GM19468 (cell line): Measurements from ENCODE around the gene METTL1.

Source experiments
- ATAC-seq: cut with Tn5 transposase; IDR thresholded peaks from one replicate; pipeline ENCODE4 v1.9.1; 2021; ENCODE audit warnings: mild to moderate bottlenecking, moderate library complexity, moderate number of reproducible peaks; ENCODE audit not compliant: unreplicated experiment; ENCODE audit errors: extremely low read depth

METTL1 gene

DNA sequence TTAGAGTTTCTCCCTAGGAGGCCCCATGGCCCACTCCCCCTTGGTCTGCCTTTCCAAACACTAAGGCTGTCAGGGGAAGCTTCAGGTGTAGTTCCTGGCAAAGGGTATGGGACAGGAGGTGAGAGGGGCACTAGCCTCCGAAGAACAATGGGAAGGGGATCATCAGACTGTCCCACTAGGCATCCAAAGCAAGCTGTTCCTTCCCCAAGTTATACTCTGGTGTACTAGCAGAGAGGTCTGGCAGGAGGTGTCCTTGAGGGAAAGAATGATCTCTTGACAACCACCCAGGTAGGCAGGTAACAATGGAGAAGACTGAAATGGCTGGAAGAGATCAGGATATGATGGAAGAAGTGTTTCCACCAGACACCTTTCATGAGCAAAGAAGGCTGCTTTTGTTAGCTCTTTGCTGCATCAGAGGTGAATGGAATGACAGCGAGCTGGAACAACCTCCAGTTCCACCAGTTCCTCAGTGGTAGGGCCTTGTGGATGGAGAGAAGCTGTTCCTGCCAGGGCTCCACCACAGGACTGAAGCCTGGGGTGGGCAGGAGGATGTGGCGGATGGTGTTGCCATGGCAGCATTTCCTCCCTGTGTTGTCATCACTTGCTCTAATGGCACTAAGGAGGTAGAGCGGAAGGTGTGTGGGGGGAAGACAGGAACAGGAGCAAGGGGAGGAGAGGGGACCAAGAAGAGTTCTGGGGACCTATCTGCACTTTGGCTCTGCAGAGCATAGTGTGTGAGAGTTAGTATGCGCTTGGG is 31.1 kb downstream of the METTL1 start:
- ATAC-seq: peak; percentile 38

DNA sequence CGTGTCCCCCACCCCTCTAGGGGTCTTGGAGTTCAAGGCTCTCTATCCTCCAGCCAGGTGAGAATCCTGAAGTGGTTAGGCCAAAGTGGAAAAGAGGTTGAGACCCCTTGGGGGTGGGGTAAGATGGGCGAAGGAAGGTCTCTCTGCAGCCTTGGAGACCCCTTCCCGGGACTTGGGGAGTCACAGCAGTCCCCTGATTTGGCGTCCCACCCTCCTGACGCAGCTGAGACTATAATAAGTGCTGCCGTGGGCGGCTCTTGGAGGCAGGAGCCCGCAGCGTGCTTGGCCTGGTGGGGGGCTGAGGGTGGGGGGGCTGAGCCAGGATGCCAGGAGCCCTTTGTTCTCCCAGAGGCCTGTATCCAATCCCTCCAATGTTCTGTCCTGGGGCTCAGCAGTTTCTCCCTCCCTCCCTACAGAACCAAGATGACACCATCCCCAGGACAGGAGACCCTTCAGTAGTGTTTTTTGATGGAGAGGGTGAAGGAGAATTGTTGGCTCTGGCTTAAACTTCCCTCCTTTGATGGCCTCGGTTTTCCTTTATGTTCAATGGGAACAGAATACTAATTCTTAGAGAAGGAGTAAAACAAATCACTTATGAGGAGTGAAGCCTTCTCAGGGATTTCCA is 31.9 kb downstream of the METTL1 start:
- no peak for ATAC-seq

DNA sequence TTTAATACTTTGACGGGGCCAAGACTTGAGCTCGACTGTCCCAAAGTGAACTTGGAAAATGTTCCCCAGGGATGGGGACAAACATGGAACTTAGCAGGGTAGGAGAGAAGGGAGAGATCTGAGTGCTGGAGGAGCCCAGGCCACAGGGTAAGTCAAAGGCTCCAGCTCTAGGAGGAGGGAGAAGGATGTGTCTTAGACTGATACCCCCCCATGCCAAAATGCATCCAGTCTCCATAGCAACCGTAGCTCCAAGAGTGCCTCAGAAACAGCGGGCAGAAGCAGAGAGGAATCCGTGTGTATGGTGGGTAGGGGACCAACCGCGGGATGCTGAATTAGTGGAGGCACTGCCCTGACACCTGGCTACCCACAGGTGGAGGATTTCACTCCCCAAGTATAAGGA is 32.5 kb downstream of the METTL1 start:
- ATAC-seq: no peak

DNA sequence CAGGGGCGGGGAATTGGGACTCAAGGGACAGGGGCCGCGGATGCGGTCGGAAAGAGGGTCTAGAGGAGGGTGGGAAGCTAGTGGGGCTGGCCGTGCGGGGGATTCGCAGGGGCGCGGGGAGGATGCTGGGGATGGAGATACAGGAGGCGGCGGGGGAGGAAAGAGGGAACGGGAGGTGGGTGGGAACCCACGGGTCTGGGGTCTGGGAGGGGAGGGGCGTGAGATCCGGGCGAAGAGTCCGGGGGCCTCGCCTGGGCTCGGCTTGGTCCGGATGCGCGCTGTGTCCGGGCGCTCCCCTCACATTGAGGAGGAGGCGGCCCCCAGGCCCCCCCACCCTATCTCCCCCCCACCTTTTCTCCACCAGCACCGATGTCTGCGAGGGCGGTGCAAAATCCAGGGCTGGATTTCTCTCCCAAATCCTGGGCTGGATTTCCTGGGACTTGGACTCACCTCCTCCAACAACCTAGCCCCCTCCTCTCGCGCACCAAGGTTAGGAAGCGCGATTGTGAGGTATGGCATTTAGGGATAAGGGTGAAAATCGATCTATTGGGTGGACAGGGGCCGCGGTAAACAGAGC is 33.2 kb downstream of the METTL1 start, which contains the start of gene AGAP2:
Gene AGAP2, minus strand, starts transcription at position 82 of the 577 bp plus-strand sequence. CDS start 496 bp downstream, outside the sequence.
- no peak for ATAC-seq

DNA sequence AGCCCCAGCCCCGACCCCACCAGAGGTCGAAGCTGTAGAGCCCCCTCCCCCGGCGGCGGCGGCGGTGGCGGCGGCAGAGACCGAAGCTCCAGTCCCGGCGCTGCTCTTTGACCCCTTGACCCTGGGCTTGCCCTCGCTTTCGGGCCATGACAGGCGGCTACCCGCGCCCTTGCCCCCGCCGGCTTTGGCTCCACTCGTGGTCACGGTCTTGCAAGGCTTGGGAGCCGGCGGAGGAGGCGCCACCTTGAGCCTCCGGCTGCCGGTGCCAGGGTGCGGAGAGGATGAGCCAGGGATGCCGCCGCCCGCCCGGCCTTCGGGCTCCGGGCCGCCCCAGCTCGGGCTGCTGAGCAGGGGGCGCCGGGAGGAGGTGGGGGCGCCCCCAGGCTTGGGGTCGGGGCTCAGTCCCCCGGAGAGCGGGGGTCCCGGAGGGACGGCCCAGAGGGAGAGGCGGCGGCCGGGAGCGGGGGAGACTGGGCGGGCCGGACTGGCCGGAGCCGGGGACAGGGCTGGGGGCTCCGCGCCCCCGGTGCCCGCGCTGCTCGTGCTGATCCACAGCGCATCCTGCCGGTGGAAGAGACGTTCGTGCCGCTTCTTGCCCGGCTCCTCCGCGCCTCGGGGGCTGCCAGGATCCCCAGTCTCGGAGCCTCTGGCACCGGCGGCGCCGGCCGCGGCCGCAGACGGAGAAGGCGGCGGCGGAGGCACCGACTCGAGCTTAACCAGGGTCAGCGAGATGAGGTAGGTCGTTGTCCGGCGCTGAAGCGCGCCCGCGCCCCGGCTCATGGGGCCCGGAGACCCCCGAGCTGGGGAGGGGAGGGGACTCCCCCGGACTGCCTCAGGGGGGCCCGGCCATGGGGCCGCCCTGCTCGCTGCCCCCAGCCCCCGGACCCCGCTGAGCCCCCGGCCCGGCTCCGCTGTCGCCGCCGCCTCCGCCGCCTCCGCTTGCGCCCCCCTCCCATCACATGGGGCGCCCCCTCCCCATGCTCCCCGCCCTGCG is 34.1 kb downstream of the METTL1 start:
- no peak for ATAC-seq

- no peak for ATAC-seq
These were observed 35.0 kb downstream of the METTL1 start for GRCh38 chr12:57736741-57737466.

DNA sequence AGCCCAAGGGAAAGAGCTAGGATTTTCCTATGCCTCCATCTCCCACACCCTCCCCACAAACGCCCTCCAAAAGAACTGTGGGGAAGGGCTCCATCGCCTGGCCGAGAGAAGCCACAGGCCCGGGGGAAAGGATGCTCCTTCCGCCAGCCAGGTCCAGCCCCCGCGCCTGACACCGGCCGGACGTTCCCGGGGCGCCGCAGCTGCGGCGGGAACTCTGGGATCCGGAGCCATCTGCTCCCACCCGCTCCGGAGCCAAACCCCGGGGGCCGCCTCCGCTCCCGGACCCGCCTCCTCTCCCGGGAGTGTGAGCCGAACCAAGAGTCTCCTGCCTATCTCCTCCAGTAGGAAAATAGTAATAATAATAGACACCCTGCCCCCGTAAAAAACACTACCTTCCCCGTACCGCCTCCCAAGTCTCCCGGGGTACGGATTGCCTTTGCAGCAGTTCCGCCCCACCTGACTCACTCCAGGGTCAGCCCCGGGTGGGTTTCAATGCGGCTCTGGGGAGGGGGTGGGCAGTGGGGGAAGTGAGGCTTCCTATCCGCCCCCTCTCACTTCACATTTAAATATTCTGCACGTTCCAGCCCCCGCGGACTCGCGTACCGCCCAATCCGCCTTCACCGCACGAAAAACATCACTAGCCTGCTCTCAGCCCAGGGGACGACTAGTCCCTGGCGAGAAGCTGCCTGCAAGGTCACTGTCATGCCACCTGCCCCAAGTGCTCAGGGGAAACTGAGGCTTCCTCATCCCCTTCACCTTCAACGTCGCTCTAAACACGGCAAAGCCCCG is 35.8 kb downstream of the METTL1 start:
- no peak for ATAC-seq

GRCh38 chr12:57735198-57735855 is 36.6 kb downstream of the METTL1 start:
- ATAC-seq: no peak

- ATAC-seq: no peak
These were observed 37.3 kb downstream of the METTL1 start for GRCh38 chr12:57734591-57734990.

GRCh38 chr12:57733928-57734327 is 38.0 kb downstream of the METTL1 start:
- no peak for ATAC-seq

DNA sequence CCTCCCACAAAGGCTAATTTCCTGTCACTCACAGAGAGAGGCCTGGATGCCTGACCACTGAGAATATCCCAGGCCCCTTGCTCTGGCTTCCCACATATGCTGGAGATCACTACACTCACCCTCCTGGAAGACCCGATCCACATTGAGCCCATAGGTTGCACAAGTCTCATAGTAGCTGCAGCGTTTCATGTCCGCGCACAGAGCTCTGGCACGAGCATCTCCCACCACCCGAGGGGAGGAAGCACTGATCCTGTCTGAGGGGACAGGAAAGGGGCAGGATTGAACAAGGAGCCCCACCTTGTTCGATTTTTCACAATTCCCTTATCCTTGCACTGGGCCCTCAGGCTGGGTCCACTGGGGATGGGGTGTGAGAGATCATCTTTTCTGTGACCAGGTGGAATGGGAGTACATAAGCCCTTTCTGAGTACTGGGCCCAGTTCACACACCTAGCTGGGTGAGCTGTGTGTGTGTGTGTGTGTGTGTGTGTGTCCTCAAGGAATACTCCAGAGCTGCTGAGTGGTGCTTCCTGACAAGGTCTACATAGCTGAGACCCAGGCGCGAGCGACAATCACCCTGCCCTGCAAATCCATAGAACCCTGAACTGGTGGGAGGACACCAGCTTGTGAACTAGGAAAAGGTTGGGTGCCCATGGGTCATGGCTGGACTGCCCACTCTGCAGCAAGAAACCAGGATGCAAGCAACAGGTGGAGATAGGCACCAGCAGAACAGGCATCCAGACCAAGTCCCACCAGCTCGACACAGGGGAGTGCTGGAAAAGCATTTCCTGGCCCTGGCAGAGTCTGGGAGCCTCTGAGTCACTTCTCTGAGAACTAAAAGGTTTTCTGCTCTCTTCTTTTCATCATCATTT is 38.9 kb downstream of the METTL1 start:
- ATAC-seq: no peak

- no peak for ATAC-seq
These were observed 39.6 kb downstream of the METTL1 start for GRCh38 chr12:57732270-57732669.

GRCh38 chr12:57731411-57732080 is 40.4 kb downstream of the METTL1 start:
- ATAC-seq: no peak

DNA sequence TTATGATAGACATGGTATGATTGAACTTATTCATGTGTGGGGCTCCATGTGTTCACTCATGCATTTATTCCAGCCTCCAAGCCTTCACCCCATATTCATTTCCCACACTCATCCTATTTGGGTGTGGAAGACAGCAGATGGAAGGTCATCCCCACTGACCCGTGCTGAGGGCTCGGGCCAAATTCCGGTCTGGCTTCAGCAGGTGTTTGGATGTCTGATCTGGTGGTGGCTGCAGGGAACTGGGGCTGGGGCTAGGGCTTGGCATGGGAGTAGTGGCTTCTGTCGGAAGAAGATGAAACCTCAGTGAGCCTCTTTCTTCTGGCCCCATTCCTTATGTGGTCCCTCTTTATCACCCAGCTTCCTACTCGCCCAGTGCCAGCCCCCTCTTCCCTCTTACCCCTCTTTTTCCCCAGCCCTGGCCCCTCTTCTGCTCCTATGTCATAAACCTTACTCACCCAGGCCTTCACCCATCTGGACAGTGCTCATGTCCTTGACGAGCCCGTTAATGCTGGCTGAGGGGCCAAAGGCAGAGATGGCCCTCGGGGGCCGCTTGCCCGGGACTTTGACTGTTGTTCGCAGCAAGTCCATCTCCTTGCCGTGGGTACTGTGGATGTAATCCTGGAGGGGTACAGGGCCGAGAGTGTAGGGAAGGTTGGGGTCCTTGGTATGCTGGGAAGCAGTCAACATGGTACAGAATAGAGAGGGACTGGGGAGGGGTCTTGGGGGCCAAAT is 41.4 kb downstream of the METTL1 start:
- ATAC-seq: no peak

- ATAC-seq: no peak
These were observed 42.5 kb downstream of the METTL1 start for GRCh38 chr12:57729321-57729844.
